ENCODE measurements around the gene GAPDH.

DNA sequence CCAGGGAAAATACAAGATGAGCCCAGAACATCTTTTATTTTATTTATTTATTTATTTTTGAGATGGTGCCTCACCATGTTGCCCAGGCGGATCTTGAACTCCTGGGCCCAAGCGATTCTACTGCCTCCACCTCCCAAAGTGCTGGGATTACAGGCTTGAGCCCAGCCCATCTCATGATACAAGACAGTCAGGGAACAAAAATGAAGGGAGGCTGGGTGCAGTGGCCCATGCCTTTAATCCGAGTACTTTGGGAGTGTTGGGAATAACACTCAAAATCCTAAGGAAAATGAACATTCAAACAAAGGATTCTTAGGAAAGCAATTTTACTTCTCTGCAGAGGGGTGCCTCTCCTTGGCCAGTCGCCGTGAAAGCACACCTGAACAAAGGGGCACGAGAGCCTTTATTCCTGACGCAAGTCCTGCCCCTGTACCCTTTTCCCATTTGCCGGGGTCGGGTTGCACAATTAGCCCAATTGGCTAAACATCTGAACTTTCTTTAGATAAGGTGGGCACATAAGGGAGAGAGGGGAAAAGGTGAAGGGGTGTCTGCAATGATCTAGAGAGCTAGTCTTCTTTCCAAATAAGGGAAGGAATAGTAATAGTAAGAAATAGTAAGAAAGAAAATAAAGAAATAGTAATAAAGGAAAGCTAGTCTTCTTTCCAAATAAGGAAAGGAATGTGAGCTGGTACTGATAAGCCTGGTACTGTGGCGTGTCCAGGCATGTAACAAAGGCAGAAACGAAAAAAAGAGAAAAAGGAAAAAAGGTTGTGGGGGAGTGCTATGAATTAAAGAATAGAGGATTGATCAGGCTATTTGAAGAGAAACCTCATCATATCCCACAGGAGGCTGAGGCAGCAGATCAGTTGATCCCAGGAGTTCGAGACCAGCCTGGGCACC is 27.0 kb upstream of the GAPDH start:
- TF ChIP-seq ZNF8 (CRISPR knock-in tag; IDR thresholded peaks at IDR 0.05) (no peak), ZFP30 (CRISPR knock-in tag; IDR thresholded peaks at IDR 0.05) (no peak), RARB (CRISPR knock-in tag; IDR thresholded peaks at IDR 0.05) (no peak), ARNTL (CRISPR knock-in tag; IDR thresholded peaks at IDR 0.05; ENCODE audit: borderline replicate concordance, low read depth) (no peak), CSDC2 (CRISPR knock-in tag; IDR thresholded peaks at IDR 0.05) (no peak), ZNF565 (CRISPR knock-in tag; conservative IDR thresholded peaks at IDR 0.05; ENCODE audit: low read depth) (no peak), SNAI2 (CRISPR knock-in tag; IDR thresholded peaks at IDR 0.05) (no peak)
- TF ChIP-seq, protein P1, sequence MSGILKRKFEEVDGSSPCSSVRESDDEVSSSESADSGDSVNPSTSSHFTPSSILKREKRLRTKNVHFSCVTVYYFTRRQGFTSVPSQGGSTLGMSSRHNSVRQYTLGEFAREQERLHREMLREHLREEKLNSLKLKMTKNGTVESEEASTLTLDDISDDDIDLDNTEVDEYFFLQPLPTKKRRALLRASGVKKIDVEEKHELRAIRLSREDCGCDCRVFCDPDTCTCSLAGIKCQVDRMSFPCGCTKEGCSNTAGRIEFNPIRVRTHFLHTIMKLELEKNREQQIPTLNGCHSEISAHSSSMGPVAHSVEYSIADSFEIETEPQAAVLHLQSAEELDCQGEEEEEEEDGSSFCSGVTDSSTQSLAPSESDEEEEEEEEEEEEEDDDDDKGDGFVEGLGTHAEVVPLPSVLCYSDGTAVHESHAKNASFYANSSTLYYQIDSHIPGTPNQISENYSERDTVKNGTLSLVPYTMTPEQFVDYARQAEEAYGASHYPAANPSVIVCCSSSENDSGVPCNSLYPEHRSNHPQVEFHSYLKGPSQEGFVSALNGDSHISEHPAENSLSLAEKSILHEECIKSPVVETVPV (CRISPR knock-in tag; IDR thresholded peaks at IDR 0.05), result no peak
- TF ChIP-seq, protein P2, sequence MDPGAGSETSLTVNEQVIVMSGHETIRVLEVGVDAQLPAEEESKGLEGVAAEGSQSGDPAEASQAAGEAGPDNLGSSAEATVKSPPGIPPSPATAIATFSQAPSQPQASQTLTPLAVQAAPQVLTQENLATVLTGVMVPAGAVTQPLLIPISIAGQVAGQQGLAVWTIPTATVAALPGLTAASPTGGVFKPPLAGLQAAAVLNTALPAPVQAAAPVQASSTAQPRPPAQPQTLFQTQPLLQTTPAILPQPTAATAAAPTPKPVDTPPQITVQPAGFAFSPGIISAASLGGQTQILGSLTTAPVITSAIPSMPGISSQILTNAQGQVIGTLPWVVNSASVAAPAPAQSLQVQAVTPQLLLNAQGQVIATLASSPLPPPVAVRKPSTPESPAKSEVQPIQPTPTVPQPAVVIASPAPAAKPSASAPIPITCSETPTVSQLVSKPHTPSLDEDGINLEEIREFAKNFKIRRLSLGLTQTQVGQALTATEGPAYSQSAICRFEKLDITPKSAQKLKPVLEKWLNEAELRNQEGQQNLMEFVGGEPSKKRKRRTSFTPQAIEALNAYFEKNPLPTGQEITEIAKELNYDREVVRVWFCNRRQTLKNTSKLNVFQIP (CRISPR knock-in tag; IDR thresholded peaks at IDR 0.05; ENCODE audit: borderline replicate concordance, low read depth), result no peak
